AG08395 (cell line): ENCODE measurements around the gene SLC13A3.

ENCODE experiments used
- DNase-seq: peaks from one replicate; pipeline ENCODE4 v3.0.0; 2012; ENCODE audit warnings: mixed read lengths, low spot score

The SLC13A3 gene

GRCh38 chr20:46636514-46636913 is 14.7 kb downstream of the SLC13A3 start:
- no peak for DNase-seq

GRCh38 chr20:46635514-46636136 is 15.6 kb downstream of the SLC13A3 start:
- no peak for DNase-seq

GRCh38 chr20:46634528-46634927 is 16.7 kb downstream of the SLC13A3 start:
- no peak for DNase-seq

GRCh38 chr20:46631874-46632446 is 19.3 kb downstream of the SLC13A3 start:
- DNase-seq, result no peak

GRCh38 chr20:46631212-46631869 is 19.9 kb downstream of the SLC13A3 start:
- no peak for DNase-seq

GRCh38 chr20:46630306-46630705 is 21.0 kb downstream of the SLC13A3 start:
- no peak for DNase-seq

- DNase-seq, result no peak
Measured at GRCh38 chr20:46629341-46629740, 21.9 kb downstream of the SLC13A3 start.

GRCh38 chr20:46627234-46627633 is 24.0 kb downstream of the SLC13A3 start:
- DNase-seq, result no peak

GRCh38 chr20:46626758-46627157 is 24.5 kb downstream of the SLC13A3 start:
- no peak for DNase-seq

- no peak for DNase-seq
Measured at GRCh38 chr20:46625875-46626373, 25.3 kb downstream of the SLC13A3 start.

- DNase-seq, result no peak
Measured at GRCh38 chr20:46624946-46625345, 26.3 kb downstream of the SLC13A3 start.

GRCh38 chr20:46622165-46622564 is 29.1 kb downstream of the SLC13A3 start:
- DNase-seq, result no peak

GRCh38 chr20:46621492-46621891 is 29.8 kb downstream of the SLC13A3 start:
- peak; percentile 42 for DNase-seq

GRCh38 chr20:46619445-46619844 is 31.8 kb downstream of the SLC13A3 start:
- no peak for DNase-seq

- no peak for DNase-seq
Measured at GRCh38 chr20:46618316-46619100, 32.8 kb downstream of the SLC13A3 start.

GRCh38 chr20:46614503-46614902 is 36.8 kb downstream of the SLC13A3 start:
- no peak for DNase-seq

- DNase-seq, result no peak
Measured at GRCh38 chr20:46610145-46610544, 41.1 kb downstream of the SLC13A3 start.

GRCh38 chr20:46609043-46609442 is 42.2 kb downstream of the SLC13A3 start:
- DNase-seq, result no peak

GRCh38 chr20:46607849-46608497 is 43.3 kb downstream of the SLC13A3 start:
- DNase-seq, result no peak

- no peak for DNase-seq
Measured at GRCh38 chr20:46607191-46607848, 43.9 kb downstream of the SLC13A3 start.

GRCh38 chr20:46606817-46607190 is 44.5 kb downstream of the SLC13A3 start:
- no peak for DNase-seq
